ENCODE measurements around the gene BORCS5. TPM values are rescaled to one million over a fixed set of nuclear protein-coding genes. Genes with fewer than 3 reads are reported as not detected.

Gene BORCS5
- total and polyA plus RNA-seq, 12 donors: 3.6 to 30.1 (median 10.6) TPM

DNA sequence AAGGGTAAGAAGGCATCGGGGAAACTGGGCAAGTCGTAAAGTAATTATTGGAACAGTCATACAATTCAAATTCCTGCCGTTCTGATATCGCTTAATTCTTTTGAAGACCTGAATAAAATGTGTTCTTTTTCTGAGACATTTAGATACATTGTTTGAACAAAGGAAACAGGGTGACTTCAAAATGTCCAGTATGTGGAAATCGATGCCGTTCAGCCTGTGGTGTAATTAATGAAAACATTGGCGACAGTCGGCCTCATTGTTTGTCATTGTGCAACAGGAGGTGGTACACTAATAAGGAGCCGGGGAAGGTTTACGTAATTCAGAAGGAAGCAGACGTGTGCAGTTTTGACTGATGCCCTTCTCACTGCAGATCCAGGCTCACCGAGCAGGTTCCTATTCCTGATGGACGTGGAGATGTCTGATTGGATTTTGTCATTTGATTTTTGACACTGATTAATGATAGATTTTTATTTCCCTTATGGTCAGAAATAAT lies 92.7 kb downstream of the BORCS5 start:
- no peaks in the 10 kb centered on the region for H3K36me3 ChIP-seq (replicated peaks in 1 of 2)
- H3K27me3 ChIP-seq: no peaks in the 10 kb centered on the region
- H3K4me1 ChIP-seq (replicated peaks in 1 of 2): peaks cover 0 to 14% of the 10 kb centered on the region in 2 donors
- H3K9me3 ChIP-seq (replicated peaks in 1 of 3): no peaks in the 10 kb centered on the region
- 42 to 56% (median 48%) methylated on average over 13 of the region's 13 CpGs for WGBS, 4 donors
- intact Hi-C loops (cut with DNase I): no loop called here
- H3K27ac ChIP-seq: peak overlapping the region in 3 of 5 donors; percentile 39 to 58 (median 51)
- DNase-seq: peak in 6 of 7 donors; percentile 45 to 82 (median 67)
- TF ChIP-seq CTCF (IDR thresholded peaks at IDR 0.05): no peak
- TF ChIP-seq POLR2A (IDR thresholded peaks at IDR 0.05): peak in 1 of 2 donors; percentile 14
- H3K4me3 ChIP-seq: no peak overlapping the region

DNA sequence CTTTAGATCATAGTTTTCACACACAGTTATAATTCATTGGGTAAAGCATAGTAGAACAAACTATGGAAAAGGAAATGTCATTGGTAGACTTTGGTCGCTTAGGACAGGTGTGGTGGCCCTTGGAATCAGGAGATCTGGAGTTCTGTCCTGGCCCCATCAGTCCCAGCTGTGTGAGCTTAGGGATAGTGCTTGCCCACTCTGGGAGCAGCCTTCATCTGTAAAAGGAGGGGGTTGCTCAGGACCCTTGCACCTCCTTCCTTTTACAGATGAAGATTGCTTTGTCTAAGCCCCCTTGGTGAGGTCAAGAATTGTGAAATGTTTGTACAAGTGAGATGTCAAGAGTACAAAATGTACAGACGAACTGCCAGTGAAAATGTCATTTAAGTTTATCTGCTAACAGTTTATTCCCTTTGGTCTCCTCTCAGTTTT lies 93.2 kb downstream of the BORCS5 start:
- no peak overlapping the region for H3K4me3 ChIP-seq
- H3K27ac ChIP-seq: peak overlapping the region in 2 of 5 donors; percentile 39 to 51
- 71 to 82% (median 79%) methylated on average over 2 of the region's 2 CpGs for WGBS, 4 donors

DNA sequence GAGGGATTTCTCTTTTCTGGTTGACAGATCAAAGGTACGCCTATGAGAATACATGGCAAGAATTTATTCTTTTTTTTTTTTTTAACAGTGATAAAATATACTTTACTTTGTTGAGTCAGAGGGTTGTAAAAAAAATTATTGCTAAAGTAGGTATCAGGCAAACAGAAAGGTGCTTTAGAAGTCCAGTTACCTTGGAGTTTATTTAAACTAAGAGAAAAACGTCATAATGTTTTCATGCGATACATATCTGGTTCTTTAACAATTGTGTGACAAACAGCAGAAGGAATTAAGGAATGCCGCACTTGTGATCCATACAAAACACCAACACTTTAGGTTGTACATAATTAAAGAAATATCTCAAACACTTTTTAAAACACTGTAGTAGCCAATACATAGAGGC lies 94.2 kb downstream of the BORCS5 start:
- 88 to 95% (median 91%) methylated on average over 4 of the region's 4 CpGs for WGBS, 4 donors
- Histone ChIP-seq H3K36me3 (replicated peaks in 1 of 2) (no peaks in the 10 kb centered on the region), H3K4me1 (replicated peaks in 1 of 2) (peaks cover 0 to 16% of the 10 kb centered on the region in 2 donors), H3K9me3 (replicated peaks in 1 of 3) (no peaks in the 10 kb centered on the region), H3K4me3 (no peak overlapping the region), H3K27ac (no peak overlapping the region), H3K27me3 (no peaks in the 10 kb centered on the region)
- intact Hi-C loops (cut with DNase I): no loop called here
- no peak for DNase-seq
- TF ChIP-seq POLR2A (IDR thresholded peaks at IDR 0.05) (no peak), CTCF (IDR thresholded peaks at IDR 0.05) (no peak)

More for the DNA sequence above, 93.2 kb downstream of the BORCS5 start:
- Histone ChIP-seq H3K27me3 (no peaks in the 10 kb centered on the region), H3K4me1 (replicated peaks in 1 of 2) (peaks cover 0 to 15% of the 10 kb centered on the region in 2 donors), H3K9me3 (replicated peaks in 1 of 3) (no peaks in the 10 kb centered on the region), H3K36me3 (replicated peaks in 1 of 2) (no peaks in the 10 kb centered on the region)
- TF ChIP-seq POLR2A (IDR thresholded peaks at IDR 0.05) (no peak), CTCF (IDR thresholded peaks at IDR 0.05) (no peak)
- intact Hi-C loops (cut with DNase I): no loop called here
- DNase-seq: peak in 1 of 7 donors; percentile 43

- intact Hi-C loops (cut with DNase I): no loop called here
Observed at GRCh38 chr12:12452326-12452902, 95.5 kb downstream of the BORCS5 start.

More at GRCh38 chr12:12452326-12452902, 95.5 kb downstream of the BORCS5 start:
- no peak overlapping the region for H3K4me3 ChIP-seq
- H3K27me3 ChIP-seq: no peaks in the 10 kb centered on the region
- TF ChIP-seq CTCF (IDR thresholded peaks at IDR 0.05): no peak
- TF ChIP-seq POLR2A (IDR thresholded peaks at IDR 0.05): no peak
- no peaks in the 10 kb centered on the region for H3K9me3 ChIP-seq (replicated peaks in 1 of 3)
- no peak overlapping the region for H3K27ac ChIP-seq
- no peaks in the 10 kb centered on the region for H3K36me3 ChIP-seq (replicated peaks in 1 of 2)
- WGBS, 4 donors: 93 to 99% (median 96%) methylated on average over 9 to 21 of the region's 21 CpGs
- no peak for DNase-seq
- H3K4me1 ChIP-seq (replicated peaks in 1 of 2): peaks cover 0 to 26% of the 10 kb centered on the region in 2 donors
